GM21423 (cell line): Measurements from ENCODE around the gene ADCYAP1R1.
"Not testable (repeated sequence)": the region's sequence is repeated elsewhere in the genome, so short reads cannot be mapped to it uniquely, and the experiment has no call there.

Experiments
- ATAC-seq: cut with Tn5 transposase; IDR thresholded peaks from one replicate; pipeline ENCODE4 v1.9.1; 2021; ENCODE audit warnings: mild to moderate bottlenecking, moderate library complexity; ENCODE audit not compliant: unreplicated experiment

ADCYAP1R1 gene

GRCh38 chr7:31126976-31127375, 74.9 kb downstream of the ADCYAP1R1 start:
- ATAC-seq = no peak

- ATAC-seq = no peak
Observed at GRCh38 chr7:31129067-31129466, 77.0 kb downstream of the ADCYAP1R1 start.

- ATAC-seq = no peak
Observed at GRCh38 chr7:31133497-31133896, 81.4 kb downstream of the ADCYAP1R1 start.

- ATAC-seq = peak; percentile 82
Observed at GRCh38 chr7:31134246-31135188, 82.4 kb downstream of the ADCYAP1R1 start.

- no peak for ATAC-seq
Observed at GRCh38 chr7:31137234-31137633, 85.1 kb downstream of the ADCYAP1R1 start.

- no peak for ATAC-seq
Observed at GRCh38 chr7:31145339-31145738, 93.2 kb downstream of the ADCYAP1R1 start.

- no peak for ATAC-seq
Observed at GRCh38 chr7:31146030-31146429, 93.9 kb downstream of the ADCYAP1R1 start.

GRCh38 chr7:31146538-31146937, 94.4 kb downstream of the ADCYAP1R1 start:
- no peak for ATAC-seq

GRCh38 chr7:31151849-31152248, 99.7 kb downstream of the ADCYAP1R1 start:
- ATAC-seq = no peak

GRCh38 chr7:31153318-31153717, 101.2 kb downstream of the ADCYAP1R1 start:
- ATAC-seq = not testable (repeated sequence)

GRCh38 chr7:31160941-31161340, 108.8 kb downstream of the ADCYAP1R1 start:
- ATAC-seq = no peak
